HepG2 (cell line): Measurements from ENCODE around the gene HYAL1. TPM values are rescaled to one million over a fixed set of nuclear protein-coding genes. Genes with fewer than 3 reads are reported as not detected.

ENCODE experiments used
- ATAC-seq: fragments of 200-7000 bp; cut with Tn5 transposase; 3 replicates; pipeline ENCODE4 v1.9.1; 2020; ENCODE audit warnings: mild to moderate bottlenecking, moderate library complexity
- BruUV-seq: library from RNA; stranded (reverse); fragments of 400-500 nt; replicated peaks from 2 replicates; lab custom pipeline; 2021; lab: Mats Ljungman, UMichigan
- CTCF ChIA-PET: fragments of 300-600 bp; formaldehyde crosslinking; extraction: SDS; loops from one replicate; lab custom pipeline; 2021; ENCODE audit warnings: low total read pairs, inconsistent platforms, low intra/inter-chr PET ratio; lab: Yijun Ruan, JAX
- POLR2A ChIA-PET: fragments of 350-600 bp; sonication (Branson Sonifier 250); formaldehyde crosslinking; loops from one replicate; lab custom pipeline; 2020; ENCODE audit warnings: antibody characterized with exemption, inconsistent platforms; lab: Yijun Ruan, JAX
- DNase-seq: peaks from one replicate; pipeline ENCODE4 v3.0.0-alpha.2; 2015; ENCODE audit warnings: low spot score
- FAIRE-seq: peaks from 3 replicates; lab custom pipeline; 2011; peaks lifted over from hg19 to GRCh38; lab: Jason Lieb, UNC
- H2AFZ ChIP-seq: one replicate; pipeline ENCODE4 v1.6.1; 2011; ENCODE audit warnings: low read length, inconsistent platforms
- H3K27ac ChIP-seq: fragments of 300-600 bp; 3 replicates; pipeline ENCODE4 v1.8.0; 2011; ENCODE audit warnings: mixed run types, mild to moderate bottlenecking, mixed read lengths, low read length, inconsistent platforms; ENCODE audit not compliant: insufficient read depth; ENCODE audit errors: extremely low read length
- H3K27me3 ChIP-seq, 2 experiments: fragments of 200-600 bp in 1 of 2; 2 replicates in 1 of 2; 3 replicates in 1 of 2; pipeline versions ENCODE4 v1.6.0 to v1.8.0; 2011; ENCODE audit warnings: low read length in 2 of 2, mild to moderate bottlenecking in 2 of 2, moderate library complexity in 2 of 2, inconsistent platforms in 1 of 2; ENCODE audit not compliant: insufficient read depth in 2 of 2, control insufficient read depth in 1 of 2
- H3K36me3 ChIP-seq, 2 experiments: fragments of 200-600 bp in 1 of 2; replicated peaks in 1 of 2; 2 replicates in 1 of 2; 3 replicates in 1 of 2; pipeline versions ENCODE4 v1.5.1 to v1.8.0; 2011; ENCODE audit warnings: low read length in 2 of 2, inconsistent platforms in 1 of 2; ENCODE audit not compliant: insufficient read depth in 2 of 2, control insufficient read depth in 1 of 2
- H3K4me1 ChIP-seq: 2 replicates; pipeline ENCODE4 v1.5.1; 2012; ENCODE audit warnings: low read length, inconsistent platforms; ENCODE audit not compliant: insufficient read depth
- H3K4me2 ChIP-seq: 2 replicates; pipeline ENCODE4 v1.6.0; 2011; ENCODE audit warnings: low read depth, low read length, inconsistent platforms
- H3K4me3 ChIP-seq, 3 experiments: fragments of 200-600 bp in 1 of 3; sonication (generic), shearing (Covaris generic) in 1 of 3; replicated peaks in 1 of 3; 2 replicates each; pipeline ENCODE4 v1.5.1; 2011 to 2016; ENCODE audit warnings: low read length in 3 of 3, inconsistent platforms in 2 of 3, low read depth in 2 of 3, mild to moderate bottlenecking in 2 of 3, control low read depth in 1 of 3, mixed read lengths in 1 of 3; ENCODE audit not compliant: insufficient read depth in 1 of 3
- H3K79me2 ChIP-seq: one replicate; pipeline ENCODE4 v1.6.1; 2011; ENCODE audit warnings: low read length, inconsistent platforms; ENCODE audit not compliant: insufficient read depth
- H3K9ac ChIP-seq: 2 replicates; pipeline ENCODE4 v1.6.0; 2011; ENCODE audit warnings: mild to moderate bottlenecking, low read depth, low read length, inconsistent platforms; ENCODE audit not compliant: insufficient read depth
- H3K9me3 ChIP-seq: 2 replicates; pipeline ENCODE4 v1.5.1; 2012; ENCODE audit warnings: mild to moderate bottlenecking, low read length
- H4K20me1 ChIP-seq: 2 replicates; pipeline ENCODE4 v1.6.0; 2011; ENCODE audit warnings: inconsistent platforms, mild to moderate bottlenecking, low read length, moderate library complexity; ENCODE audit not compliant: insufficient read depth
- ARNT2 ChIP-seq: sonication (generic); formaldehyde crosslinking; IDR thresholded peaks from 2 replicates; pipeline ENCODE4 v1.8.0; 2022; ENCODE audit warnings: mild to moderate bottlenecking, low read depth, missing genetic modification reagents, moderate library complexity
- ATF7 ChIP-seq, 2 experiments: fragments of 450-650 bp in 1 of 2; sonication (generic) in 1 of 2; formaldehyde crosslinking in 1 of 2; IDR thresholded peaks; 2 replicates each; pipeline versions ENCODE4 v1.4.0 to v1.6.1; 2016 to 2020; ENCODE audit warnings: antibody characterized with exemption in 1 of 2, mild to moderate bottlenecking in 1 of 2, missing genetic modification reagents in 1 of 2
- LCORL ChIP-seq, 2 experiments: fragments of 450-650 bp in 1 of 2; sonication (generic) in 1 of 2; formaldehyde crosslinking in 1 of 2; IDR thresholded peaks; 2 replicates each; pipeline versions ENCODE4 v1.5.0 to v1.6.1; 2017 to 2020; ENCODE audit warnings: antibody characterized with exemption in 1 of 2, missing genetic modification reagents in 1 of 2
- MXI1 ChIP-seq: IDR thresholded peaks from 3 replicates; pipeline ENCODE4 v1.6.1; 2012; ENCODE audit warnings: low read depth, low read length, inconsistent platforms, borderline replicate concordance
- SOX13 ChIP-seq, 3 experiments: fragments of 450-650 bp in 1 of 3; sonication (generic) in 1 of 3; formaldehyde crosslinking in 1 of 3; IDR thresholded peaks in 2 of 3; conservative IDR thresholded peaks in 1 of 3; 2 replicates each; pipeline versions ENCODE4 v1.5.0 to v1.6.1; 2016 to 2020; ENCODE audit warnings: antibody characterized with exemption in 1 of 3, mild to moderate bottlenecking in 1 of 3, missing compliant biosample characterization in 1 of 3, missing genetic modification reagents in 1 of 3, moderate library complexity in 1 of 3
- TAF1 ChIP-seq: sonication (generic); formaldehyde crosslinking; IDR thresholded peaks from 2 replicates; pipeline ENCODE4 v1.4.0; 2020; ENCODE audit warnings: missing genetic modification reagents
- WGBS: methylation state at CpG from one replicate; pipeline ENCODE4 v1.1.6; 2017; ENCODE audit warnings: low lambda C conversion rate; 5-methylcytosine and 5-hydroxymethylcytosine counted together
- in situ Hi-C: cut with HindIII; loops from 2 replicates; pipeline ENCODE4 v1.10.0; 2017; ENCODE audit warnings: low pct_unique_long_range_greater_than_20kb; ENCODE audit not compliant: extremely low pct_ligation_motif_present
- intact Hi-C: fragments of 100-400 bp; cut with micrococcal nuclease; formaldehyde crosslinking; loops from one replicate; pipeline ENCODE4 v1.10.0; 2022; ENCODE audit not compliant: unreplicated experiment
- polyA plus RNA-seq, 8 experiments: library from polyadenylated mRNA; depleted of rRNA in 3 of 8; stranded (reverse) in 7 of 8; unstranded in 1 of 8; fragments of >200 nt; fragmentation: Illumina TruSeq in 4 of 8; extraction: Trizol in 4 of 8; gene quantifications; 2 replicates each; pipeline versions ENCODE4 v1.2.1 to v1.2.3, GENCODE V29; 2011 to 2016; ENCODE audit warnings: low read depth in 4 of 8, missing spikeins in 1 of 8, mixed read lengths in 1 of 8; ENCODE audit not compliant: insufficient read depth in 1 of 8
- total RNA-seq, 5 experiments: library from RNA; depleted of rRNA; stranded (reverse); fragments of >200 nt; fragmentation: Illumina TruSeq; extraction: Trizol; gene quantifications; 2 replicates each; pipeline ENCODE4 v1.2.3, GENCODE V29; 2016; ENCODE audit warnings: low read depth in 1 of 5
- TF ChIP-seq, protein P1 (sequence below): sonication (generic); formaldehyde crosslinking; IDR thresholded peaks from 2 replicates; pipeline ENCODE4 v1.5.0; 2020; ENCODE audit warnings: missing genetic modification reagents, mild to moderate bottlenecking, borderline replicate concordance
- TF ChIP-seq, protein P2 (sequence below): sonication (generic); formaldehyde crosslinking; IDR thresholded peaks from one replicate; pipeline ENCODE4 v1.5.1; 2020; ENCODE audit warnings: mild to moderate bottlenecking, missing genetic modification reagents; ENCODE audit errors: not compliant biosample characterization

Gene HYAL1
- total and polyA plus RNA-seq, 2 of the 13 experiments (the other 11 are each of a cell fraction or from before 2014, with no cell fraction given) = 76.5 to 193 TPM

DNA sequence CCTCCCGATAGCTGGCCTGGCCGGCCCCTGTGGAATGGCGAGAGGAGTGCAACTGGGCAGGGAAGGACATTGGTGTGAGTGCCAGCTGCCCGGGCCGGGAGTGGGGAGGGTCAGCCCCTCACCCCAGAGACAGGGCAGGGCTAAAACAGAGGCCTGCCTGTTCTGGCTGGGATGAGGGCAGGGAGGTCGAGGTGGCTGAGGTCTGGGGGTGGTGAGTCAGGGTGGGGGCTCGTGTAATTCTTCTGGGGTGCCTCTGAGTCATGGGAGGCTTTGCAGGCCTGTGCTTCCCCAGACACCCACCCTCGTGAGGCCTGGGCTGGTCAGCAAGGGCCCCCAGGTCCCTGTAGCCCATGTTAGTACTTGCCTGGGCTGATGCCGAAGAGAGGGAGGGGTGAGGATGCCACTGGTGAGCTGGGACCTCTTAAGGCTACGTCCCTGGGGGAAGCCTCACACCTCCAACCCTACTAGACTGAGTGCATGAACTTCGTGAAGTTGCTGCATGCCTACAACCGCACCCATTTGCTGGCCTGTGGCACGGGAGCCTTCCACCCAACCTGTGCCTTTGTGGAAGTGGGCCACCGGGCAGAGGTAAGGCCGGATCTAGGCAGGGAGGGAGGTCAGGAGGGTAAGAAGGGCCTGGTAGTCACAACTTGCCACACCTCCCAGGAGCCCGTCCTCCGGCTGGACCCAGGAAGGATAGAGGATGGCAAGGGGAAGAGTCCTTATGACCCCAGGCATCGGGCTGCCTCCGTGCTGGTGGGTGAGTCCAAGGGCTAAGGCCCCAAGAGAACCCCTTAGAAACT lies 32.8 kb downstream of the HYAL1 start:
- Histone ChIP-seq H3K79me2 (peaks cover 33% of the 10 kb centered on the region), H3K9me3 (no peaks in the 10 kb centered on the region), H3K27ac (peak overlapping the region; percentile 88), H3K4me2 (peak overlapping the region; percentile 98), H4K20me1 (no peaks in the 10 kb centered on the region; the same call in 1 of the 2 replicates), H3K9ac (peak overlapping the region; percentile 94), H3K27me3 (no peaks in the 10 kb centered on the region; a peak in 1 of 5 replicates), H2AFZ (no peak overlapping the region), H3K4me3 (peak overlapping the region; percentile 71 to 88 (median 83)), H3K36me3 (peaks cover 7 to 19% of the 10 kb centered on the region in 2 experiments), H3K4me1 (peaks cover 78% of the 10 kb centered on the region)
- intact Hi-C loops (loop anchor here (5.0 kb wide), 2 partner anchors 43 to 78 kb away; partner anchors contain the start of gene GNAT1), in situ Hi-C loops (loop anchor here (5.0 to 10.0 kb wide), 2 partner anchors 43 to 76 kb away; partner anchors contain the start of gene GNAT1)
- BruUV-seq = TSS peak; percentile 87
- CTCF ChIA-PET = interaction anchor here (1.2 to 6.4 kb wide), 5 partner anchors 10 to 76 kb away, joined by 3 to 81 read pairs (median 4); no protein-coding TSS in a partner anchor
- DNase-seq = no peak
- 5% methylated on average over 9 of the region's 19 CpGs for WGBS
- no peak for FAIRE-seq
- POLR2A ChIA-PET = interaction anchor here (1.0 to 5.5 kb wide), 19 partner anchors 8 to 75 kb away, joined by 3 to 155 read pairs (median 9); partner anchors contain the start of genes GNAI2, HYAL2, HYAL3 and IFRD2
- ATAC-seq = no peak
- TF ChIP-seq LCORL (IDR thresholded peaks at IDR 0.05) (no peak), LCORL (CRISPR knock-in tag; IDR thresholded peaks at IDR 0.05) (0 out of 2 replicates have a peak, but pooled peaks have one; percentile 19), ATF7 (IDR thresholded peaks at IDR 0.05) (no peak), ATF7 (CRISPR knock-in tag; IDR thresholded peaks at IDR 0.05) (0 out of 2 replicates have a peak, but pooled peaks have one; percentile 8), SOX13 (IDR thresholded peaks at IDR 0.05) (no peak), SOX13 (CRISPR knock-in tag; conservative IDR thresholded peaks at IDR 0.05 in 1 of 2, IDR thresholded peaks at IDR 0.05 in 1 of 2) (peak in 1 of 2 experiments; percentile 18; a peak in 1 of 4 replicates), TAF1 (peak; percentile 34; the same call in 1 of the 2 replicates), ARNT2 (CRISPR knock-in tag) (0 out of 2 replicates have a peak, but pooled peaks have one; percentile 6), MXI1 (0 out of 3 replicates have a peak, but pooled peaks have one; percentile 7)
- TF ChIP-seq, protein P1, sequence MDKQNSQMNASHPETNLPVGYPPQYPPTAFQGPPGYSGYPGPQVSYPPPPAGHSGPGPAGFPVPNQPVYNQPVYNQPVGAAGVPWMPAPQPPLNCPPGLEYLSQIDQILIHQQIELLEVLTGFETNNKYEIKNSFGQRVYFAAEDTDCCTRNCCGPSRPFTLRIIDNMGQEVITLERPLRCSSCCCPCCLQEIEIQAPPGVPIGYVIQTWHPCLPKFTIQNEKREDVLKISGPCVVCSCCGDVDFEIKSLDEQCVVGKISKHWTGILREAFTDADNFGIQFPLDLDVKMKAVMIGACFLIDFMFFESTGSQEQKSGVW (CRISPR knock-in tag) = 0 out of 2 replicates have a peak, but pooled peaks have one; percentile 15
- TF ChIP-seq, protein P2, sequence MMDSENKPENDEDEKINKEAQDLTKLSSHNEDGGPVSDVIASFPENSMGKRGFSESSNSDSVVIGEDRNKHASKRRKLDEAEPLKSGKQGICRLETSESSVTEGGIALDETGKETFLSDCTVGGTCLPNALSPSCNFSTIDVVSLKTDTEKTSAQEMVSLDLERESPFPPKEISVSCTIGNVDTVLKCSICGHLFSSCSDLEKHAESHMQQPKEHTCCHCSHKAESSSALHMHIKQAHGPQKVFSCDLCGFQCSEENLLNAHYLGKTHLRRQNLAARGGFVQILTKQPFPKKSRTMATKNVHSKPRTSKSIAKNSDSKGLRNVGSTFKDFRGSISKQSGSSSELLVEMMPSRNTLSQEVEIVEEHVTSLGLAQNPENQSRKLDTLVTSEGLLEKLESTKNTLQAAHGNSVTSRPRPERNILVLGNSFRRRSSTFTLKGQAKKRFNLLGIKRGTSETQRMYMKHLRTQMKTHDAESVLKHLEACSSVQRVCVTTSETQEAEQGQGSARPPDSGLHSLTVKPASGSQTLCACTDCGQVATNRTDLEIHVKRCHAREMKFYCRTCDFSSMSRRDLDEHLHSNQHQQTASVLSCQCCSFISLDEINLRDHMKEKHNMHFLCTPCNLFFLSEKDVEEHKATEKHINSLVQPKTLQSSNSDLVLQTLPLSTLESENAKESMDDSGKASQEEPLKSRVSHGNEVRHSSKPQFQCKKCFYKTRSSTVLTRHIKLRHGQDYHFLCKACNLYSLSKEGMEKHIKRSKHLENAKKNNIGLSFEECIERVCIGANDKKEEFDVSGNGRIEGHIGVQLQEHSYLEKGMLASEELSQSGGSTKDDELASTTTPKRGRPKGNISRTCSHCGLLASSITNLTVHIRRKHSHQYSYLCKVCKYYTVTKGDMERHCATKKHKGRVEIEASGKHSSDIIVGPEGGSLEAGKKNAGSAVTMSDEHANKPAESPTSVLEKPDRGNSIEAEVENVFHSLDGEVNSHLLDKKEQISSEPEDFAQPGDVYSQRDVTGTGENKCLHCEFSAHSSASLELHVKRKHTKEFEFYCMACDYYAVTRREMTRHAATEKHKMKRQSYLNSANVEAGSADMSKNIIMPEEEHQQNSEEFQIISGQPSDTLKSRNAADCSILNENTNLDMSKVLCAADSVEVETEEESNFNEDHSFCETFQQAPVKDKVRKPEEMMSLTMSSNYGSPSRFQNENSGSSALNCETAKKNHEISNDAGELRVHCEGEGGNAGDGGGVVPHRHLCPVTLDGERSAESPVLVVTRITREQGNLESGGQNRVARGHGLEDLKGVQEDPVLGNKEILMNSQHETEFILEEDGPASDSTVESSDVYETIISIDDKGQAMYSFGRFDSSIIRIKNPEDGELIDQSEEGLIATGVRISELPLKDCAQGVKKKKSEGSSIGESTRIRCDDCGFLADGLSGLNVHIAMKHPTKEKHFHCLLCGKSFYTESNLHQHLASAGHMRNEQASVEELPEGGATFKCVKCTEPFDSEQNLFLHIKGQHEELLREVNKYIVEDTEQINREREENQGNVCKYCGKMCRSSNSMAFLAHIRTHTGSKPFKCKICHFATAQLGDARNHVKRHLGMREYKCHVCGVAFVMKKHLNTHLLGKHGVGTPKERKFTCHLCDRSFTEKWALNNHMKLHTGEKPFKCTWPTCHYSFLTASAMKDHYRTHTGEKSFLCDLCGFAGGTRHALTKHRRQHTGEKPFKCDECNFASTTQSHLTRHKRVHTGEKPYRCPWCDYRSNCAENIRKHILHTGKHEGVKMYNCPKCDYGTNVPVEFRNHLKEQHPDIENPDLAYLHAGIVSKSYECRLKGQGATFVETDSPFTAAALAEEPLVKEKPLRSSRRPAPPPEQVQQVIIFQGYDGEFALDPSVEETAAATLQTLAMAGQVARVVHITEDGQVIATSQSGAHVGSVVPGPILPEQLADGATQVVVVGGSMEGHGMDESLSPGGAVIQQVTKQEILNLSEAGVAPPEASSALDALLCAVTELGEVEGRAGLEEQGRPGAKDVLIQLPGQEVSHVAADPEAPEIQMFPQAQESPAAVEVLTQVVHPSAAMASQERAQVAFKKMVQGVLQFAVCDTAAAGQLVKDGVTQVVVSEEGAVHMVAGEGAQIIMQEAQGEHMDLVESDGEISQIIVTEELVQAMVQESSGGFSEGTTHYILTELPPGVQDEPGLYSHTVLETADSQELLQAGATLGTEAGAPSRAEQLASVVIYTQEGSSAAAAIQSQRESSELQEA (CRISPR knock-in tag) = peak; percentile 34
